ENCODE results near the gene BPIFB2.
"Not testable (repeated sequence)": the region's sequence is repeated elsewhere in the genome, so short reads cannot be mapped to it uniquely, and the experiment has no call there.

The BPIFB2 gene

DNA sequence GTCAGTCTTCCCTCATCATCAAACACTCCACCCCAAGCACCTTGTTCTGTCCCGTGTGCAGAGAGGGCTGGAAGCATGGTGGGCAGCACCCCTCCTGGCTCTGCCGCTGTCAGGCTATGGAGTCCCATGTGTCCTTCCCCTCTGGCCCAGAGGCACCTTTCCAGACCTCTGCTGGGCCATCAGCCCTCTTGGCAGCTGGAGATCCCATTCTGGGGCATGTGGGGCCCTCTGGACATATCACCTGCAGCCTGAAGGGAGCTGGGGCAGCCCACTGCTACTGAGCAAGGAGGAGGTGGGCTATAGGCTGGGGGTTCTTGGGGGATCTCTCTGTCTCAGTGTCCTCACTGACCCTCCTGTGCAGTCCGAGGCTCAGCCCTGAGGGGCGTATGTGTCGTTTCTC, 45.5 kb upstream of the BPIFB2 start:
- TF ChIP-seq, protein P1, sequence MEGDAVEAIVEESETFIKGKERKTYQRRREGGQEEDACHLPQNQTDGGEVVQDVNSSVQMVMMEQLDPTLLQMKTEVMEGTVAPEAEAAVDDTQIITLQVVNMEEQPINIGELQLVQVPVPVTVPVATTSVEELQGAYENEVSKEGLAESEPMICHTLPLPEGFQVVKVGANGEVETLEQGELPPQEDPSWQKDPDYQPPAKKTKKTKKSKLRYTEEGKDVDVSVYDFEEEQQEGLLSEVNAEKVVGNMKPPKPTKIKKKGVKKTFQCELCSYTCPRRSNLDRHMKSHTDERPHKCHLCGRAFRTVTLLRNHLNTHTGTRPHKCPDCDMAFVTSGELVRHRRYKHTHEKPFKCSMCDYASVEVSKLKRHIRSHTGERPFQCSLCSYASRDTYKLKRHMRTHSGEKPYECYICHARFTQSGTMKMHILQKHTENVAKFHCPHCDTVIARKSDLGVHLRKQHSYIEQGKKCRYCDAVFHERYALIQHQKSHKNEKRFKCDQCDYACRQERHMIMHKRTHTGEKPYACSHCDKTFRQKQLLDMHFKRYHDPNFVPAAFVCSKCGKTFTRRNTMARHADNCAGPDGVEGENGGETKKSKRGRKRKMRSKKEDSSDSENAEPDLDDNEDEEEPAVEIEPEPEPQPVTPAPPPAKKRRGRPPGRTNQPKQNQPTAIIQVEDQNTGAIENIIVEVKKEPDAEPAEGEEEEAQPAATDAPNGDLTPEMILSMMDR (IDR thresholded peaks at IDR 0.05; ENCODE audit: unreplicated experiment in 3 of 3), result no peak
- Mint-ChIP-seq H3K4me3 (no peak overlapping the region), H3K27me3 (ENCODE audit: low read depth) (peaks cover 9% of the 10 kb centered on the region), H3K27ac (no peak overlapping the region), H3K4me1 (no peaks in the 10 kb centered on the region), H3K36me3 (ENCODE audit: low read depth) (peaks cover 3% of the 10 kb centered on the region), H3K9me3 (peaks cover 10% of the 10 kb centered on the region)

DNA sequence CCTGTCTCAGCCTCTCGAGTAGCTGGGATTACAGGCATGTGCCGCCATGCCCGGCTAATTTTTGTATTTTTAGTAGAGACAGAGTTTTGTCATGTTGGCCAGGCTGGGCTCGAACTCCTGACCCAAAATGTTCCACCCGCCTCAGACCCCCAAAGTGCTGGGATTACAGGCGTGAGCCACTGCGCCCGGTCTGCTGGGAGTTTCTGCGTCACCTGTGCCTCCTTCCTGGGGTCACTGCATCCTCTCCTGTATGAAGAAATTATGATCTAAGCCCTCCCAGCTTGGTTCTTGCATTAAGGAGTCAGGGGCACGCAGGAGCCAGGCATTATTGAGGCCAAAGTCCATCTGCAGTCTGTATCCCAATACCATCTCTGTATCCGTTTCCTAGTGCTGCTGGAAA, 44.9 kb upstream of the BPIFB2 start:
- H3K4me1 Mint-ChIP-seq; H3K36me3 Mint-ChIP-seq (ENCODE audit: low read depth); H3K27me3 Mint-ChIP-seq (ENCODE audit: low read depth); H3K4me3 Mint-ChIP-seq; H3K9me3 Mint-ChIP-seq: not testable (repeated sequence)
- peak overlapping the region in 1 of 3 experiments; percentile 6 for H3K27ac Mint-ChIP-seq

DNA sequence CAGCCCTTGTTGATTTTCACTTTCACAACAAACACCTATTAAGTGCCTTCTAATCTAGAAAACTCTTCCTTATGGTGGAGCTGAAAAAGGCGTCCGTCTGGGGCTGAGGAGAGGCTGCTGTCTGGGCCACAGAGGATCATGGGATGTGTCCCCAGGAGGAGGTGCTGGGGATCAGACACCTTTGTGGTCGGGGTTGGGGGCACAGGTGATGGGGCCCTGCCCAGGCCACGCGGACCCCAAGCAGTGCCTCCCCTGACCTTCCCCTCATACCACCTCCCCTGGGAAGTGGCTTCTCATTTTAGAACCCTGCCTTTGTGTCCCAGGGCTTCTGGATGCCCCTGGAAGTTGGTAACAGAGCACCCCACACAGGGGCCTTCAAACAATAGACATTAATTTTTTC, 44.3 kb upstream of the BPIFB2 start:
- no peak overlapping the region for H3K4me3 Mint-ChIP-seq
- H3K4me1 Mint-ChIP-seq, result no peaks in the 10 kb centered on the region
- H3K27ac Mint-ChIP-seq, result no peak overlapping the region
- H3K9me3 Mint-ChIP-seq, result no peaks in the 10 kb centered on the region
- peaks cover 4% of the 10 kb centered on the region for H3K27me3 Mint-ChIP-seq (ENCODE audit: low read depth)
- TF ChIP-seq, protein P1 (IDR thresholded peaks at IDR 0.05; ENCODE audit: unreplicated experiment in 3 of 3), result no peak
- no peaks in the 10 kb centered on the region for H3K36me3 Mint-ChIP-seq (ENCODE audit: low read depth)

DNA sequence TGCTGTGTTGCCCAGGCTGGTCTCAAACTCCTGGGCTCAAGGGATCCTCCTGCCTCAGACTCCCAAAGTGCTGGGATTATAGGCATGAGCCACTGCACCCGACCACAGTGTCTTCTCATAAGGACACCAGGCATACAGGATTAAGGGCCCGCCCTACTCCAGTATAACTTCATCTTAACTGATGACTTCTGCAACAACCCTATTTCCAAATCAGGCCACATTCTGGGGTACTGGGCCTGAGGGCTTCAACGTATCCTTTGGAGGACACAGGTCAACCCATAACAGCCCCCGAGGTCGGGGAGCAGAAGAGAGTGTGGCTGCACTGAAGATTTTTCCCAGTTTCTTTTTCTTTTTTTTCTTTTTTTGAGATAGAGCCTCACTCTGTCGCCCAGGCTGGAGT, 42.9 kb upstream of the BPIFB2 start:
- Mint-ChIP-seq H3K36me3 (ENCODE audit: low read depth) (no peaks in the 10 kb centered on the region), H3K27me3 (ENCODE audit: low read depth) (peaks cover 4% of the 10 kb centered on the region), H3K9me3 (no peaks in the 10 kb centered on the region), H3K4me3 (no peak overlapping the region), H3K27ac (no peak overlapping the region), H3K4me1 (no peaks in the 10 kb centered on the region)
- TF ChIP-seq, protein P1 (IDR thresholded peaks at IDR 0.05; ENCODE audit: unreplicated experiment in 3 of 3), result no peak

DNA sequence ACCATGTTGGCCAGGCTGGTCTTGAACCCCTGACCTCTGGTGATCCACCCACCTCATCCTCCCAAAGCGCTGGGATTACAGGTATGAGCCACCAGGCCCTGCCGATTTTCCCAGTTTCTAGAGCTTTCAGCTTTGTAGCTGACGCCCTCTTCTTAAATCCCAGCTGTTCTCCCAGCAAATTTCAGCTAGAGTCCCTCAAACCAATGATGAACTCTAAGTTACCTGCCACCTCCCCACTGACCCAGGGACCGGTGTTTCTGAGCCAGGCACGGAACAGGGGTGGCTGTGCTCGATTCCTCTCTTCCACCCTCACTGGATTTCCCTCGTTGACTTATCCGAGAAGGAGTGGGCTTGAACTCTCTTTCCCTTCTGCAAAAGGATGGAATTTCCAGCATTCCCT, 42.4 kb upstream of the BPIFB2 start:
- H3K27me3 Mint-ChIP-seq (ENCODE audit: low read depth), result peaks cover 7% of the 10 kb centered on the region
- H3K27ac Mint-ChIP-seq, result no peak overlapping the region
- TF ChIP-seq, protein P1 (IDR thresholded peaks at IDR 0.05; ENCODE audit: unreplicated experiment in 3 of 3), result no peak
- no peaks in the 10 kb centered on the region for H3K4me1 Mint-ChIP-seq
- H3K9me3 Mint-ChIP-seq, result no peaks in the 10 kb centered on the region
- no peak overlapping the region for H3K4me3 Mint-ChIP-seq
- no peaks in the 10 kb centered on the region for H3K36me3 Mint-ChIP-seq (ENCODE audit: low read depth)

DNA sequence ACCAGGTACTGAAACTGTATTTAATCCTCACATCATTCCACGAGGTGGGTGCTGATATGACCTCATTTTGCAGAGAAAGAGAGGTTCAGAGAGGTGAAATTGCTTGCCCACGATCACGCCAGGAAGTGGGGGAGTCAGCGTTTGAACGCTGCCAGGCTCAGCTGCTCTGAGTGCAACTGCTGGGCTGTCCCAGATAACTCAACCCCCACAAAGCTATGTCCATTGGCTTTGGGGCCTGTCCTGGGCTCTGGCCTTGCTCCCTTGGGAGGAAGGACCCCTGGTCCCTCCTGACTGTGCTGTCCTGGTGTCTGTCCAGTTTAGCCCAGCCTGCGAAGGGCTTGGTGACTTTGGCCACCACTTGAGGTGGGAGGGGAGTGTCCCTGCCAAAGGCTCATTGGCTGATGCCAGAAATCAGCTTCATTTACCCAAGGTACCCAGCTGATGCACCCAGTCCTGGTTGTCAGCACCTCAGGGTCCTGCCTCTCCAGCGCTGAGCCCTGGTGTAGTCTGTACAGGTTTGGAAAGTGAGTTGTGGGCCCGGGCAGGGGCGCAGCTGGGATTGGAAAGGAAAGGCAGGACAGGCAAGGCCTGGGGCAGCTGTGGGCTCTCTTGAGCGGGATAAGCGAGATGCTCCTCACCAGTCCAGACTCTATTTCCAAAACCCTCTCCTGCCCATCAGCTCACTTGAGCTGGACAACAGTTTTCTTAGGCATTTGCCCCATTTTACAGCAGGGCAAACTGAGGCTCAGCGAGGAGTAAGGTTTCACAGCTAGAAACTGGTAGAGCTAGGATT, 41.7 kb upstream of the BPIFB2 start:
- Mint-ChIP-seq H3K9me3 (no peaks in the 10 kb centered on the region), H3K27ac (no peak overlapping the region), H3K4me3 (no peak overlapping the region), H3K27me3 (ENCODE audit: low read depth) (peaks cover 8% of the 10 kb centered on the region), H3K4me1 (no peaks in the 10 kb centered on the region), H3K36me3 (ENCODE audit: low read depth) (no peaks in the 10 kb centered on the region)
- TF ChIP-seq, protein P1 (IDR thresholded peaks at IDR 0.05; ENCODE audit: unreplicated experiment in 3 of 3), result no peak
